ENCODE results near the gene PSMD13.
"Not testable (repeated sequence)": the region's sequence is repeated elsewhere in the genome, so short reads cannot be mapped to it uniquely, and the experiment has no call there.

Gene PSMD13

DNA sequence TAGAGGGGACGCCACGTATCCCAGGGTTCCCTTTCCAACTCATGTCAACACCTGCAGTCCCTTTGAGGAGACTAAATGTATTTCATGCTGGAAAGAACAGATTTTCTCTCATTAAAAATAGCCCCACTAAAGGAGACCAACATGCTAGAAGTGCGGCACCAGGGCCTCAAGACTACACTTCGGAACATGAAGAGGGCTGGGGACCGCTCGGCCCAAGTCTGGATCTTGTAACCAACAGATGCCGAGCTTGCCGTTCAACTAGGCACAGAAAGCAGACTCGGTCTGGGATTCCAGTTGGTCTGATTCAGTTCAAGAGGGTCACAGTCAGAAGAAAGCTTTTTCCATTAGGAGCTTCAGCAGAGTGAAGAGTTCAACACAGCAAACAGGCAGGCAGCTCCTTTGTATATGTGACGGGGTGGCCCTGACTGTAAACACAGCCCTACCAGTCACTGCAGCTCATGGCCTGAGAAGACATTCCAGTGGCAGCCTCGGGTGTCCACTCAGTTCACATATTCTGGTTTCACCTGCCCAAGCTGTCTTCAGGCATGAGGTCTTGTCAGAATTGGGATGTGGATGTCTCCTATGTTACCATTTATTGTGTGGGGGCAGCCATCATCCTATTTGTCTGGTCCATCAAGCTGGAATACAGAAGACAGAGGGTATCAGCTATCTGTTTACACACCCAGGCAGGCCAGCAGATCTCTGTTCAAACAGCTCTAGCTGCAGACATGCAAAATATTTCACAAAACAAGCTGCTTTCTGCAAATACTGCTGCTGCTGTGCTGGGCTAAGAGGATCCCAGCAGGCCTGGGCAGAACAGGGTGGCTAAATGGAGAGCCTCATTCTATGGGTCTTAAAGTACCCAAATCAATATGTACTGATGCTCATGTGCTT, 20.4 kb upstream of the PSMD13 start:
- H3K4me3 ChIP-seq (ENCODE audit: low read depth, low read length) = no peak overlapping the region
- CTCF ChIA-PET = interaction anchor here (1.3 to 2.0 kb wide), 4 partner anchors 12 to 232 kb away, joined by 3 to 10 read pairs (median 4); no protein-coding TSS in a partner anchor
- TF ChIP-seq, protein P1, sequence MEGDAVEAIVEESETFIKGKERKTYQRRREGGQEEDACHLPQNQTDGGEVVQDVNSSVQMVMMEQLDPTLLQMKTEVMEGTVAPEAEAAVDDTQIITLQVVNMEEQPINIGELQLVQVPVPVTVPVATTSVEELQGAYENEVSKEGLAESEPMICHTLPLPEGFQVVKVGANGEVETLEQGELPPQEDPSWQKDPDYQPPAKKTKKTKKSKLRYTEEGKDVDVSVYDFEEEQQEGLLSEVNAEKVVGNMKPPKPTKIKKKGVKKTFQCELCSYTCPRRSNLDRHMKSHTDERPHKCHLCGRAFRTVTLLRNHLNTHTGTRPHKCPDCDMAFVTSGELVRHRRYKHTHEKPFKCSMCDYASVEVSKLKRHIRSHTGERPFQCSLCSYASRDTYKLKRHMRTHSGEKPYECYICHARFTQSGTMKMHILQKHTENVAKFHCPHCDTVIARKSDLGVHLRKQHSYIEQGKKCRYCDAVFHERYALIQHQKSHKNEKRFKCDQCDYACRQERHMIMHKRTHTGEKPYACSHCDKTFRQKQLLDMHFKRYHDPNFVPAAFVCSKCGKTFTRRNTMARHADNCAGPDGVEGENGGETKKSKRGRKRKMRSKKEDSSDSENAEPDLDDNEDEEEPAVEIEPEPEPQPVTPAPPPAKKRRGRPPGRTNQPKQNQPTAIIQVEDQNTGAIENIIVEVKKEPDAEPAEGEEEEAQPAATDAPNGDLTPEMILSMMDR (IDR thresholded peaks at IDR 0.05; ENCODE audit: insufficient read depth, low read length, missing control alignments) = no peak
- POLR2A ChIA-PET = interaction anchor here (1.1 to 2.9 kb wide), 5 partner anchors 9 to 155 kb away, joined by 3 to 15 read pairs (median 4); partner anchors contain the start of genes BET1L, PSMD13, RIC8A and SIRT3
- no peak for DNase-seq (ENCODE audit: low read depth, low spot score)

DNA sequence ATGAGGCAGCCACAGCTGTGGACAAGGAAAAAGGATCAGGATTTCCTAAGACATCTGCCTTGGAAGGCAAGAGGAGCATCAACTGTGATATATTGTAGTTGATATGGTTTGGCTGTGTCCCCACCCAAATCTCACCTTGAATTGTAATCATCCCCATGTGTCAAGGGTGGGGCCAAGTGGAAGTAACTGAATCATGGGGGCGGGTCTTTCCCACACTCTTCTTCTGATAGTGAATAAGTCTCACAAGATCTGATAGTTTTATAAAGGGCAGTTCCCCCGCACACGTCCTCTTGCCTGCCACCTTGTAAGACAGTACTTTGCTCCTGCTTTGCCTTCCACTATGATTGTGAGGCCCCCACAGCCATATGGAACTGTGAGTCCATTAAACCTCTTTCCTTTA, 19.1 kb upstream of the PSMD13 start:
- POLR2A ChIA-PET = interaction anchor here (2.9 kb wide), 1 partner anchor 10 kb away, joined by 15 read pairs; the partner anchor contains the start of genes BET1L and RIC8A
- no peak for DNase-seq (ENCODE audit: low read depth, low spot score)
- CTCF ChIA-PET = interaction anchor here (0.6 to 1.2 kb wide), 2 partner anchors 48 to 146 kb away, joined by 3 read pairs; no protein-coding TSS in a partner anchor

DNA sequence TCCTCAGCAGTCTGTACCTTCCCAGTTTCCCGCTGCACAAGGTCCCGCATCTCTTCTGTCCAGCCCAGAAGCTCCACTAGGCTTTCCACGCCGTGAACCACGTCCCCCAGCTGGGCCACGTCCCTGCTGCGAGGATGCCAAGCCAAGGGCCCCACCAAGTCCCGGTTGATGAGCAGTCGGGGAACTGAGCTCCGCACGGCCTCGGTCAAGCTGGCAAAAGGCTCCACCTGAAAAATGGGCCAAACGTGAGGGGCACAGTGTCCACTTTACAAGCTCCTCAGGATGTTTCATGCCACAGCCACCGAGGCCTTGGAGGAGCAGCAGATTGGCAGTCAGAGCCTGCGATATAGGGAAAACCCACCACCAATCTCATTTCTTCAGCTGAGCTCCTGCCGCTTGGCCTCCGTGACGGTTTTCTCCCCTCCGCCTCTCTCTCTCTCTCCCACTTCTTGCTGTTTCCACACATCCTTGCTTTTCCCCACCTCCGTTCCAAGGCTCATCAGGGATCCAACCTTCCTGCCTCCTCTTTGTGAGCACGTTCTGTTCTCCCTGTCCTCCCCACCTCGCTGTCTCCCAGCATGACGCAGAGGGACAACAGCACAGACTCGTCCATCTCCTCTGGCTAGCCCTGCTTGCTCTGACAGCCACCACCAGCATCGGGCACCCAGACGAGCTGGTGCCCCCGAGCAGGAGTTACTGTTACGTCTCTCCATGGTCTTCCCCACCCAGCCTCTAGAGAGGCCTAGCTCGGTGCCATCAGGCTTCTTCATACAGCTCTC, 17.8 kb upstream of the PSMD13 start:
- POLR2A ChIA-PET = no interaction called here
- no peak for DNase-seq (ENCODE audit: low read depth, low spot score)
- CTCF ChIA-PET = interaction anchor here (0.9 to 1.4 kb wide), 2 partner anchors 142 to 230 kb away, joined by 3 to 5 read pairs; no protein-coding TSS in a partner anchor
- no peak overlapping the region for H3K4me3 ChIP-seq (ENCODE audit: low read depth, low read length)
- TF ChIP-seq, protein P1 (IDR thresholded peaks at IDR 0.05; ENCODE audit: insufficient read depth, low read length, missing control alignments) = no peak

More for the DNA sequence above, 19.1 kb upstream of the PSMD13 start:
- H3K4me3 ChIP-seq (ENCODE audit: low read depth, low read length) = no peak overlapping the region
- TF ChIP-seq, protein P1 (IDR thresholded peaks at IDR 0.05; ENCODE audit: insufficient read depth, low read length, missing control alignments) = no peak

DNA sequence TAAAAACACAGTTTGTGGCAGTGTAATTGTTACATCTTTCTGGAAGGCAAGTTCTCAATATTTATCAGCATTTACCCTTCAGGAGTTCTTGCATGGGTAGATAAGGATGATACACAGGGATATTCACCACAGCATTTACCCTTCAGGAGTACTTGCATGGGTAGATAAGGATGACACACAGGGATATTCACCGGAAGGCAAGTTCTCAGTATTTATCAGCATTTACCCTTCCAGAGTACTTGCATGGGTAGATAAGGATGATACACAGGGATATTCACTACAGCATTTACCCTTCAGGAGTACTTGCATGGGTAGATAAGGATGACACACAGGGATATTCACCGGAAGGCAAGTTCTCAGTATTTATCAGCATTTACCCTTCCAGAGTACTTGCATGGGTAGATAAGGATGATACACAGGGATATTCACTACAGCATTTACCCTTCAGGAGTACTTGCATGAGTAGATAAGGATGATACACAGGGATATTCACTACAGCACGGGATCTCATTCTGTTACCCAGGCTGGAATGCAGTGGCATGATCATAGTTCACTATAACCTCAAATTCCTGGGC, 16.0 kb upstream of the PSMD13 start:
- H3K4me3 ChIP-seq (ENCODE audit: low read depth, low read length); POLR2A ChIA-PET; DNase-seq (ENCODE audit: low read depth, low spot score): not testable (repeated sequence)
- CTCF ChIA-PET = interaction anchor here (0.9 kb wide), 1 partner anchor 9 kb away, joined by 4 read pairs; no protein-coding TSS in a partner anchor

DNA sequence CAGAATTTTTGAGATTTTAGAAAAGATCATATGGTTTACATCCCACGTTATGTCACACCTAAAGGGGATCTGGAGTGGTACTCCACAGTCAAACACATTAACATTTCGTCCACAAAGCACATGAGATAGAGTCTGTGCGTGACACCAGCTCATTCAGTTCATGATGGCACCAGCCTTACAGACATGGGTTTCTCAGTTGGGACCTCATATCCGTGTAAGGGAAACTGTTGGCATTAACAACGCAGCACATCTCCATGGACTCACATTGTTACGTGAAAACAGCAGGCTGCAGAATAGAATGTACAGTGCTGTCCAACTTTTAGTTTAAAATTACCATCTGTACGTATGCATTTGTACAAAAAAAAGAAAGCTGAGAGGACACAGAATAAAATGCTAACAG, 15.2 kb upstream of the PSMD13 start:
- ChIA-PET CTCF (interaction anchor here (0.9 to 1.2 kb wide), 3 partner anchors 8 to 226 kb away, joined by 3 to 4 read pairs (median 4); no protein-coding TSS in a partner anchor), POLR2A (interaction anchor here (0.7 to 1.2 kb wide), 2 partner anchors 10 to 14 kb away, joined by 3 to 7 read pairs; partner anchors contain the start of genes BET1L and RIC8A)
- no peak overlapping the region for H3K4me3 ChIP-seq (ENCODE audit: low read depth, low read length)
- DNase-seq (ENCODE audit: low read depth, low spot score) = no peak
- TF ChIP-seq, protein P1 (IDR thresholded peaks at IDR 0.05; ENCODE audit: insufficient read depth, low read length, missing control alignments) = no peak
